Adrenal gland (tissue), 5 donors: ENCODE data around the gene ITFG2.

Source experiments
- POLR2A ChIP-seq, 2 donors: fragments of 450-650 bp; IDR thresholded peaks; one replicate each; pipeline ENCODE4 v1.6.1; 2017; ENCODE audit warnings: antibody characterized with exemption in 2 of 2, mild to moderate bottlenecking in 2 of 2, moderate library complexity in 1 of 2
- TF ChIP-seq, protein P1 (sequence below), 6 experiments: fragments of 450-650 bp in 4 of 6; fragments of 200-600 bp in 2 of 6; sonication (generic) in 1 of 6; IDR thresholded peaks; 1 replicate in 5 of 6; 2 replicates in 1 of 6; pipeline versions ENCODE4 v1.5.1 to v1.8.0; 2016 to 2021; ENCODE audit warnings: antibody characterized with exemption in 6 of 6, mild to moderate bottlenecking in 2 of 6, moderate library complexity in 1 of 6
- donor health status: DM: no; HTN: no; CAD: no.

DNA sequence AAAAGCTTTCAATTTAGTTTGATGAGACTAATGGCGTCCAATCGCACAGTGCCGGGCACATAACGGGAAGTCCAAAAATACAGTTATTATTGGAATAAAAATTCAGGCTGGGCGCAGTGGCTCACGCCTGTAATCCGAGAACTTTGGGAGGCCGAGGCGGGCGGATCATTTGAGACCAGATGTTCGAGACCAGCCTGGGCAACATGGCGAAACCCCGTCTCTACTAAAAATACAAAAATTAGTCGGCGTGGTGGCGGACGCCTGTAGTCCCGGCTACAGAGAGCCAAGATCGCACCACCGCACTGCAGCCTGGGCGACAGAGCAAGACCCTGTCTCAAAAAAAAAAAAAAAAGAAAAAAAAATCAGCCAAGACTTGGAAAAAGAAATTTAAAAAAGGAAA is 18.9 kb upstream of the ITFG2 start:
- TF ChIP-seq, protein P1, sequence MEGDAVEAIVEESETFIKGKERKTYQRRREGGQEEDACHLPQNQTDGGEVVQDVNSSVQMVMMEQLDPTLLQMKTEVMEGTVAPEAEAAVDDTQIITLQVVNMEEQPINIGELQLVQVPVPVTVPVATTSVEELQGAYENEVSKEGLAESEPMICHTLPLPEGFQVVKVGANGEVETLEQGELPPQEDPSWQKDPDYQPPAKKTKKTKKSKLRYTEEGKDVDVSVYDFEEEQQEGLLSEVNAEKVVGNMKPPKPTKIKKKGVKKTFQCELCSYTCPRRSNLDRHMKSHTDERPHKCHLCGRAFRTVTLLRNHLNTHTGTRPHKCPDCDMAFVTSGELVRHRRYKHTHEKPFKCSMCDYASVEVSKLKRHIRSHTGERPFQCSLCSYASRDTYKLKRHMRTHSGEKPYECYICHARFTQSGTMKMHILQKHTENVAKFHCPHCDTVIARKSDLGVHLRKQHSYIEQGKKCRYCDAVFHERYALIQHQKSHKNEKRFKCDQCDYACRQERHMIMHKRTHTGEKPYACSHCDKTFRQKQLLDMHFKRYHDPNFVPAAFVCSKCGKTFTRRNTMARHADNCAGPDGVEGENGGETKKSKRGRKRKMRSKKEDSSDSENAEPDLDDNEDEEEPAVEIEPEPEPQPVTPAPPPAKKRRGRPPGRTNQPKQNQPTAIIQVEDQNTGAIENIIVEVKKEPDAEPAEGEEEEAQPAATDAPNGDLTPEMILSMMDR (IDR thresholded peaks at IDR 0.05) = no peak
- TF ChIP-seq POLR2A (IDR thresholded peaks at IDR 0.05) = no peak
